Fibroblast of villous mesenchyme (primary cell): Measurements from ENCODE around the gene SLC38A2. TPM values are rescaled to one million over a fixed set of nuclear protein-coding genes. Genes with fewer than 3 reads are reported as not detected.

Experiments
- DNase-seq: peaks from one replicate; pipeline ENCODE4 v3.0.0-alpha.2; 2010; ENCODE audit warnings: low read depth
- H3K4me3 ChIP-seq: 2 replicates; pipeline ENCODE4 v1.5.1; 2011; ENCODE audit warnings: low read depth, mild to moderate bottlenecking, low read length
- CTCF ChIP-seq: IDR thresholded peaks from 2 replicates; pipeline ENCODE4 v1.5.1; 2012; ENCODE audit warnings: low read depth, mild to moderate bottlenecking, low read length; ENCODE audit not compliant: insufficient read depth
- total RNA-seq: library from RNA; depleted of rRNA; stranded (reverse); fragments of >200 nt; gene quantifications from 2 replicates; pipeline ENCODE4 v1.2.3, GENCODE V29; 2012

The SLC38A2 gene
- total RNA-seq, 1 donor: 1,547 TPM

- TF ChIP-seq CTCF: no peak
- no peak overlapping the region for H3K4me3 ChIP-seq
- no peak for DNase-seq
Observed at GRCh38 chr12:46410495-46410894, 37.9 kb upstream of the SLC38A2 start.

- no peak for DNase-seq
- TF ChIP-seq CTCF: no peak
- no peak overlapping the region for H3K4me3 ChIP-seq
Observed at GRCh38 chr12:46409974-46410373, 37.4 kb upstream of the SLC38A2 start.

- no peak for TF ChIP-seq CTCF
- no peak for DNase-seq
- no peak overlapping the region for H3K4me3 ChIP-seq
Observed at GRCh38 chr12:46409342-46409741, 36.8 kb upstream of the SLC38A2 start.

GRCh38 chr12:46408441-46408840 is 35.9 kb upstream of the SLC38A2 start:
- no peak for TF ChIP-seq CTCF
- no peak overlapping the region for H3K4me3 ChIP-seq
- DNase-seq: no peak

- H3K4me3 ChIP-seq: no peak overlapping the region
- no peak for DNase-seq
- TF ChIP-seq CTCF: no peak
Observed at GRCh38 chr12:46407361-46407760, 34.8 kb upstream of the SLC38A2 start.

- peak; percentile 41 for DNase-seq
- no peak overlapping the region for H3K4me3 ChIP-seq
- no peak for TF ChIP-seq CTCF
Observed at GRCh38 chr12:46406352-46407027, 33.9 kb upstream of the SLC38A2 start.

- DNase-seq: no peak
- TF ChIP-seq CTCF: no peak
- H3K4me3 ChIP-seq: no peak overlapping the region
Observed at GRCh38 chr12:46404733-46405132, 32.2 kb upstream of the SLC38A2 start.
